Psoas muscle (tissue), 8 donors: ENCODE data around the gene SYT7. TPM values are rescaled to one million over a fixed set of nuclear protein-coding genes. Genes with fewer than 3 reads are reported as not detected.

Experiments
- ATAC-seq, 4 donors: fragments of 200-7000 bp; cut with Tn5 transposase; one replicate each; pipeline ENCODE4 v1.9.1; 2020; ENCODE audit warnings: moderate library complexity in 3 of 4, mild to moderate bottlenecking in 2 of 4
- DNase-seq, 2 donors: peaks; one replicate each; pipeline ENCODE4 v3.0.0-alpha.2; 2020
- H3K27ac ChIP-seq: fragments of 200-600 bp; one replicate; pipeline ENCODE4 v1.8.0; 2022
- H3K27me3 ChIP-seq, 3 donors: fragments of 200-600 bp in 1 of 3; one replicate each; pipeline versions ENCODE4 v1.6.1 to v1.8.0; 2013 to 2022; ENCODE audit warnings: low read length in 2 of 3, mild to moderate bottlenecking in 2 of 3, moderate library complexity in 1 of 3; ENCODE audit not compliant: insufficient read depth in 3 of 3
- H3K36me3 ChIP-seq, 2 donors: fragments of 200-600 bp in 1 of 2; one replicate each; pipeline versions ENCODE4 v1.6.1 to v1.8.0; 2013 to 2022; ENCODE audit warnings: low read depth in 1 of 2, mild to moderate bottlenecking in 1 of 2, moderate library complexity in 1 of 2; ENCODE audit not compliant: insufficient read depth in 1 of 2
- H3K4me1 ChIP-seq: fragments of 200-600 bp; one replicate; pipeline ENCODE4 v1.8.0; 2022
- H3K4me3 ChIP-seq: fragments of 200-600 bp; one replicate; pipeline ENCODE4 v1.8.0; 2022; ENCODE audit warnings: mild to moderate bottlenecking
- H3K9me3 ChIP-seq: fragments of 200-600 bp; one replicate; pipeline ENCODE4 v1.8.0; 2022
- CTCF ChIP-seq: fragments of 200-600 bp; IDR thresholded peaks from one replicate; pipeline ENCODE4 v1.8.0; 2022; ENCODE audit warnings: antibody characterized with exemption
- WGBS, 3 donors: extraction: QIAGEN DNeasy Blood & Tissue Kit; methylation state at CpG; one replicate each; pipeline versions ENCODE4 v1.1.6 to v1.1.7; 2013; 5-methylcytosine and 5-hydroxymethylcytosine counted together
- intact Hi-C, 2 donors: fragments of 100-400 bp; cut with DNase I; formaldehyde crosslinking; loops; one replicate each; pipeline versions ENCODE4 v1.11.0 to v1.14.2; 2022
- polyA plus RNA-seq, 3 donors: library from polyadenylated mRNA; stranded (reverse); fragments of 200-250 nt; gene quantifications; one replicate each; pipeline ENCODE4 v1.2.3, GENCODE V29; 2013
- total RNA-seq, 4 donors: library from RNA; stranded (reverse); fragmentation: NEBNext Ultra II Directional in 2 of 4; extraction: Animal tissue kit (Norgen Biotek cat#: 25700) in 2 of 4; gene quantifications; one replicate each; pipeline versions ENCODE4 v1.2.1 to v1.2.4, GENCODE V29; 2021 to 2023
- donor health status: healthy with polysubstance abuse.
- donor health status: DM: no; HTN: no; CAD: no; lungs with moderate emphysema.
- donor health status: Bipolar disorder and iron deficiency.
- donor health status: healthy.
- donor health status: DM: yes; HTN: yes; CAD: no.
- donor health status: DM: no; HTN: no; CAD: no.
- donor health status: DM: no; HTN: no; CAD: no.
- donor health status: DM: yes; HTN: yes; CAD: no.

The SYT7 gene
- total and polyA plus RNA-seq, 7 donors, result 0.96 to 3.5 (median 2.1) TPM

GRCh38 chr11:61507012-61507768, 73.7 kb downstream of the SYT7 start:
- 60 to 65% (median 65%) methylated on average over 13 to 14 of the region's 14 CpGs for WGBS, 3 donors
- ATAC-seq, result no peak
- H3K4me3 ChIP-seq, result no peak overlapping the region
- TF ChIP-seq CTCF, result no peak
- no peak overlapping the region for H3K27ac ChIP-seq
- DNase-seq, result no peak
- peaks cover 0 to 63% (median 21%) of the 10 kb centered on the region in 3 donors for H3K27me3 ChIP-seq
- H3K36me3 ChIP-seq, result no peaks in the 10 kb centered on the region
- intact Hi-C loops, result no loop called here
- H3K9me3 ChIP-seq, result no peaks in the 10 kb centered on the region
- no peaks in the 10 kb centered on the region for H3K4me1 ChIP-seq

- H3K9me3 ChIP-seq, result no peaks in the 10 kb centered on the region
- 29 to 33% (median 32%) methylated on average over 10 of the region's 10 CpGs for WGBS, 3 donors
- intact Hi-C loops, result no loop called here
- H3K4me1 ChIP-seq, result no peaks in the 10 kb centered on the region
- H3K36me3 ChIP-seq, result no peaks in the 10 kb centered on the region
- DNase-seq (no peak), ATAC-seq (no peak)
- H3K27me3 ChIP-seq, result peaks cover 0 to 54% (median 22%) of the 10 kb centered on the region in 3 donors
- no peak for TF ChIP-seq CTCF
- no peak overlapping the region for H3K27ac ChIP-seq
- H3K4me3 ChIP-seq, result no peak overlapping the region
Measured at GRCh38 chr11:61505640-61506155, 75.2 kb downstream of the SYT7 start.

- ATAC-seq, result no peak
- TF ChIP-seq CTCF, result no peak
- Histone ChIP-seq H3K4me1 (no peaks in the 10 kb centered on the region), H3K36me3 (no peaks in the 10 kb centered on the region), H3K27ac (no peak overlapping the region), H3K27me3 (peaks cover 0 to 48% (median 22%) of the 10 kb centered on the region in 3 donors), H3K4me3 (no peak overlapping the region), H3K9me3 (no peaks in the 10 kb centered on the region)
- WGBS, 3 donors, result 84 to 87% (median 86%) methylated on average over 5 of the region's 5 CpGs
- intact Hi-C loops, result no loop called here
- DNase-seq, result no peak
Measured at GRCh38 chr11:61505106-61505505, 75.8 kb downstream of the SYT7 start.

GRCh38 chr11:61503135-61503770, 77.6 kb downstream of the SYT7 start:
- no peak for TF ChIP-seq CTCF
- H3K36me3 ChIP-seq, result no peaks in the 10 kb centered on the region
- H3K4me3 ChIP-seq, result no peak overlapping the region
- ATAC-seq, result no peak
- no peak for DNase-seq
- peaks cover 0 to 39% (median 23%) of the 10 kb centered on the region in 3 donors for H3K27me3 ChIP-seq
- H3K27ac ChIP-seq, result no peak overlapping the region
- intact Hi-C loops, result no loop called here
- H3K9me3 ChIP-seq, result no peaks in the 10 kb centered on the region
- H3K4me1 ChIP-seq, result no peaks in the 10 kb centered on the region
- 79 to 82% (median 82%) methylated on average over 8 of the region's 8 CpGs for WGBS, 3 donors
